Measurements from ENCODE around the gene AKNA. TPM values are rescaled to one million over a fixed set of nuclear protein-coding genes. Genes with fewer than 3 reads are reported as not detected.

The AKNA gene, protein sequence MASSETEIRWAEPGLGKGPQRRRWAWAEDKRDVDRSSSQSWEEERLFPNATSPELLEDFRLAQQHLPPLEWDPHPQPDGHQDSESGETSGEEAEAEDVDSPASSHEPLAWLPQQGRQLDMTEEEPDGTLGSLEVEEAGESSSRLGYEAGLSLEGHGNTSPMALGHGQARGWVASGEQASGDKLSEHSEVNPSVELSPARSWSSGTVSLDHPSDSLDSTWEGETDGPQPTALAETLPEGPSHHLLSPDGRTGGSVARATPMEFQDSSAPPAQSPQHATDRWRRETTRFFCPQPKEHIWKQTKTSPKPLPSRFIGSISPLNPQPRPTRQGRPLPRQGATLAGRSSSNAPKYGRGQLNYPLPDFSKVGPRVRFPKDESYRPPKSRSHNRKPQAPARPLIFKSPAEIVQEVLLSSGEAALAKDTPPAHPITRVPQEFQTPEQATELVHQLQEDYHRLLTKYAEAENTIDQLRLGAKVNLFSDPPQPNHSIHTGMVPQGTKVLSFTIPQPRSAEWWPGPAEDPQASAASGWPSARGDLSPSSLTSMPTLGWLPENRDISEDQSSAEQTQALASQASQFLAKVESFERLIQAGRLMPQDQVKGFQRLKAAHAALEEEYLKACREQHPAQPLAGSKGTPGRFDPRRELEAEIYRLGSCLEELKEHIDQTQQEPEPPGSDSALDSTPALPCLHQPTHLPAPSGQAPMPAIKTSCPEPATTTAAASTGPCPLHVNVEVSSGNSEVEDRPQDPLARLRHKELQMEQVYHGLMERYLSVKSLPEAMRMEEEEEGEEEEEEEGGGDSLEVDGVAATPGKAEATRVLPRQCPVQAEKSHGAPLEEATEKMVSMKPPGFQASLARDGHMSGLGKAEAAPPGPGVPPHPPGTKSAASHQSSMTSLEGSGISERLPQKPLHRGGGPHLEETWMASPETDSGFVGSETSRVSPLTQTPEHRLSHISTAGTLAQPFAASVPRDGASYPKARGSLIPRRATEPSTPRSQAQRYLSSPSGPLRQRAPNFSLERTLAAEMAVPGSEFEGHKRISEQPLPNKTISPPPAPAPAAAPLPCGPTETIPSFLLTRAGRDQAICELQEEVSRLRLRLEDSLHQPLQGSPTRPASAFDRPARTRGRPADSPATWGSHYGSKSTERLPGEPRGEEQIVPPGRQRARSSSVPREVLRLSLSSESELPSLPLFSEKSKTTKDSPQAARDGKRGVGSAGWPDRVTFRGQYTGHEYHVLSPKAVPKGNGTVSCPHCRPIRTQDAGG (N-terminal part only)
- total RNA-seq: 100 to 1,000 TPM; 577 to 743 (median 676) TPM
- 258 TPM for total RNA-seq (2013)

- Histone ChIP-seq H3K36me3 (ENCODE audit: control insufficient read depth, insufficient read depth, low read length) (peaks cover 6% of the 10 kb centered on the region), H3K9me3 (ENCODE audit: control insufficient read depth, insufficient read depth, low read length) (no peaks in the 10 kb centered on the region), H3K27ac (ENCODE audit: low read length) (peak within 1 kb of the TSS; percentile 100), H3K4me1 (ENCODE audit: control insufficient read depth, insufficient read depth, low read length) (peaks cover 64% of the 10 kb centered on the region), H3K27me3 (ENCODE audit: control insufficient read depth, insufficient read depth, low read length) (no peaks in the 10 kb centered on the region), H3K4me3 (ENCODE audit: low read length) (peak within 1 kb of the TSS; percentile 88)
- no peaks in the 10 kb centered on the region for H3K27me3 Mint-ChIP-seq (ENCODE audit: low read depth in 2 of 2)
- peaks cover 79 to 85% of the 10 kb centered on the region in 2 donors for H3K4me1 Mint-ChIP-seq
- H3K9me3 Mint-ChIP-seq: no peaks in the 10 kb centered on the region
- 0% methylated on average over 23 of the region's 25 CpGs for WGBS (ENCODE audit: insufficient coverage)
- H3K36me3 Mint-ChIP-seq: peaks cover 15% of the 10 kb centered on the region
- peak; percentile 71 to 90 for DNase-seq
- peak; percentile 16 to 39 (median 32) for ATAC-seq
- intact Hi-C loops (cut with micrococcal nuclease): loop anchor here (5.0 to 10.0 kb wide), 2 partner anchors 114 to 813 kb away; no protein-coding TSS in a partner anchor
- H3K27ac Mint-ChIP-seq: peak within 1 kb of the TSS; percentile 79 to 98
- TF ChIP-seq, protein P1, sequence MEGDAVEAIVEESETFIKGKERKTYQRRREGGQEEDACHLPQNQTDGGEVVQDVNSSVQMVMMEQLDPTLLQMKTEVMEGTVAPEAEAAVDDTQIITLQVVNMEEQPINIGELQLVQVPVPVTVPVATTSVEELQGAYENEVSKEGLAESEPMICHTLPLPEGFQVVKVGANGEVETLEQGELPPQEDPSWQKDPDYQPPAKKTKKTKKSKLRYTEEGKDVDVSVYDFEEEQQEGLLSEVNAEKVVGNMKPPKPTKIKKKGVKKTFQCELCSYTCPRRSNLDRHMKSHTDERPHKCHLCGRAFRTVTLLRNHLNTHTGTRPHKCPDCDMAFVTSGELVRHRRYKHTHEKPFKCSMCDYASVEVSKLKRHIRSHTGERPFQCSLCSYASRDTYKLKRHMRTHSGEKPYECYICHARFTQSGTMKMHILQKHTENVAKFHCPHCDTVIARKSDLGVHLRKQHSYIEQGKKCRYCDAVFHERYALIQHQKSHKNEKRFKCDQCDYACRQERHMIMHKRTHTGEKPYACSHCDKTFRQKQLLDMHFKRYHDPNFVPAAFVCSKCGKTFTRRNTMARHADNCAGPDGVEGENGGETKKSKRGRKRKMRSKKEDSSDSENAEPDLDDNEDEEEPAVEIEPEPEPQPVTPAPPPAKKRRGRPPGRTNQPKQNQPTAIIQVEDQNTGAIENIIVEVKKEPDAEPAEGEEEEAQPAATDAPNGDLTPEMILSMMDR (IDR thresholded peaks at IDR 0.05): no peak
- peak within 1 kb of the TSS; percentile 97 for H3K4me3 Mint-ChIP-seq
These were observed at the start of gene AKNA for GRCh38 chr9:114387680-114388356. Gene AKNA, minus strand, starts transcription at chr9:114387982. Its CDS starts 6,649 bp downstream, at chr9:114381333.

DNA sequence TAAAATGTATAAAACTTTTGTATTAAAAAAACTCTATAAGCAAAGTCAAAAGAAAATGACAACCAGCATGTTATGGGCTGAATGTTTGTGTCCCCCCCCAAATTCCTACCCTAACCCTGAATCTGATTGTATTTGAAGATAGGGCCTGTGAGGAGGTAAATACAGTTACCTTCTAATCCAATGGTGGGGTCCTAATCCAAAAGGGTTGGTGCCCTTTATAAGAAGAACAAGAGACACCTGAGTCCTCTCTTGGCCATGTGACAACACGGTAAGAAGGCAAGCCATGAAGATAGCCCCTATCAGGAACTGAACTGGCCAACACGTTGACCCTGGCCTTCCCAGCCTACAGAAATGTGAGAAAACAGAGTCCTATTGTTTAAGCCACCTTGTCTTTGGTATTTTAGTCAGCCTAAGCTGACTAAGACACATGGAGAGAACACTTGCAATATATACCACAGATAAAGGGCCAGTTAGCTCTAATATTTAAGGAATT is 49.7 kb upstream of the AKNA start:
- Histone ChIP-seq H3K27ac (ENCODE audit: low read length) (no peak overlapping the region), H3K27me3 (ENCODE audit: control insufficient read depth, insufficient read depth, low read length) (no peaks in the 10 kb centered on the region), H3K36me3 (ENCODE audit: control insufficient read depth, insufficient read depth, low read length) (no peaks in the 10 kb centered on the region), H3K4me3 (ENCODE audit: low read length) (no peak overlapping the region), H3K9me3 (ENCODE audit: control insufficient read depth, insufficient read depth, low read length) (no peaks in the 10 kb centered on the region), H3K4me1 (ENCODE audit: control insufficient read depth, insufficient read depth, low read length) (no peaks in the 10 kb centered on the region)
- ATAC-seq (no peak), DNase-seq (no peak)
- Mint-ChIP-seq H3K9me3 (no peaks in the 10 kb centered on the region), H3K36me3 (no peaks in the 10 kb centered on the region), H3K27ac (no peak overlapping the region), H3K4me1 (peaks cover 0 to 4% of the 10 kb centered on the region in 2 donors), H3K4me3 (no peak overlapping the region), H3K27me3 (ENCODE audit: low read depth in 2 of 2) (no peaks in the 10 kb centered on the region)
- TF ChIP-seq, protein P1 (IDR thresholded peaks at IDR 0.05): no peak
- WGBS (ENCODE audit: insufficient coverage): 80% methylated on average over 2 of the region's 2 CpGs
- intact Hi-C loops (cut with micrococcal nuclease): no loop called here

DNA sequence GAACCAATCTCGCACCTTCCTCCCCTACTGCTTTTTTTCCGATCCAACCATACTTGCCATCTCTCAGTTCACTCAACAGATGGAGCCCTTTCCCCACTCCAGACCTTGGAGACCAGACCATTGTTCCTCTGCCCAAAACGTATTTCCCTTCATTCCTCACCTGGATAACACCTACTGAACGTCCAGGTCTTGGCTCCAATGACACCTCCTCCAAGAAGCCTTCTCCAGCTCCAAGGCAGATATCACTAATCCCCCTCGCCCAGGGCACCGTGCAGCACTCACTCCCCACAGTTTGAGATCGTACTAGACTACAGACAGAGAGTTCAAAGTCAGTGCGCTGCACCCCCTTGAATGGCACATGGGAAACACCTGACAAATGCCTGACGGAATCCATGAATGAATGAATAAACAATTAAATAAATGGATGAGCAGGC is 47.1 kb upstream of the AKNA start:
- intact Hi-C loops (cut with micrococcal nuclease): no loop called here
- H3K9me3 Mint-ChIP-seq: no peaks in the 10 kb centered on the region
- WGBS (ENCODE audit: insufficient coverage): 63% methylated on average over 9 of the region's 9 CpGs
- H3K36me3 ChIP-seq (ENCODE audit: control insufficient read depth, insufficient read depth, low read length): no peaks in the 10 kb centered on the region
- H3K27me3 ChIP-seq (ENCODE audit: control insufficient read depth, insufficient read depth, low read length): no peaks in the 10 kb centered on the region
- H3K4me3 Mint-ChIP-seq: no peak overlapping the region
- H3K27me3 Mint-ChIP-seq (ENCODE audit: low read depth in 2 of 2): peaks cover under 1 to 2% of the 10 kb centered on the region in 2 donors
- TF ChIP-seq, protein P1 (IDR thresholded peaks at IDR 0.05): no peak
- peaks cover 0 to 4% of the 10 kb centered on the region in 2 donors for H3K4me1 Mint-ChIP-seq
- H3K27ac ChIP-seq (ENCODE audit: low read length): no peak overlapping the region
- no peak overlapping the region for H3K27ac Mint-ChIP-seq
- no peaks in the 10 kb centered on the region for H3K36me3 Mint-ChIP-seq
- DNase-seq (peak in 1 of 2 donors; percentile 49), ATAC-seq (no peak)
- no peaks in the 10 kb centered on the region for H3K9me3 ChIP-seq (ENCODE audit: control insufficient read depth, insufficient read depth, low read length)
- H3K4me3 ChIP-seq (ENCODE audit: low read length): no peak overlapping the region
- no peaks in the 10 kb centered on the region for H3K4me1 ChIP-seq (ENCODE audit: control insufficient read depth, insufficient read depth, low read length)

Data from natural killer cell (primary cell).